GM23338 (cell line): ENCODE data around the gene DUX4. TPM values are rescaled to one million over a fixed set of nuclear protein-coding genes. Genes with fewer than 3 reads are reported as not detected.
"Not testable (repeated sequence)": the region's sequence is repeated elsewhere in the genome, so short reads cannot be mapped to it uniquely, and the experiment has no call there.

Source experiments
- ATAC-seq: fragments of 200-7000 bp; cut with Tn5 transposase; 3 replicates; pipeline ENCODE4 v1.9.1; 2020
- DNase-seq: peaks from one replicate; pipeline ENCODE4 v3.0.0-alpha.2; 2015; ENCODE audit warnings: low spot score
- H2AFZ ChIP-seq: fragments of 200-600 bp; sonication (generic); 2 replicates; pipeline ENCODE4 v1.8.0; 2016; ENCODE audit warnings: antibody characterized with exemption, mild to moderate bottlenecking, moderate library complexity
- H3F3A ChIP-seq: fragments of 200-600 bp; sonication (generic); replicated peaks from 2 replicates; pipeline ENCODE4 v1.8.0; 2017; ENCODE audit warnings: antibody characterized with exemption, mixed run types, low read depth
- H3K27ac ChIP-seq: fragments of 200-600 bp; sonication (generic); 2 replicates; pipeline ENCODE4 v1.6.1; 2016; ENCODE audit warnings: low read depth
- H3K27me3 ChIP-seq: fragments of 200-600 bp; sonication (generic); 2 replicates; pipeline ENCODE4 v1.8.0; 2016; ENCODE audit warnings: mild to moderate bottlenecking, mixed run types, moderate library complexity; ENCODE audit not compliant: insufficient read depth
- H3K36me3 ChIP-seq: fragments of 200-600 bp; sonication (generic); 2 replicates; pipeline ENCODE4 v1.8.0; 2016; ENCODE audit warnings: mild to moderate bottlenecking; ENCODE audit not compliant: insufficient read depth
- H3K4me1 ChIP-seq: fragments of 200-600 bp; sonication (generic); 2 replicates; pipeline ENCODE4 v1.8.0; 2016; ENCODE audit warnings: mild to moderate bottlenecking, moderate library complexity; ENCODE audit not compliant: insufficient read depth
- H3K4me2 ChIP-seq: fragments of 200-600 bp; sonication (generic); 2 replicates; pipeline ENCODE4 v1.7.1; 2017; ENCODE audit warnings: mixed run types
- H3K4me3 ChIP-seq: fragments of 200-600 bp; sonication (generic); 2 replicates; pipeline ENCODE4 v1.6.1; 2016; ENCODE audit warnings: mixed run types
- H3K79me2 ChIP-seq: fragments of 200-600 bp; sonication (generic); replicated peaks from 2 replicates; pipeline ENCODE4 v1.8.0; 2017; ENCODE audit warnings: mild to moderate bottlenecking; ENCODE audit not compliant: insufficient read depth
- H3K9me2 ChIP-seq: fragments of 200-600 bp; sonication (generic); 2 replicates; pipeline ENCODE4 v1.8.0; 2017; ENCODE audit not compliant: insufficient read depth
- H4K20me1 ChIP-seq: fragments of 200-600 bp; sonication (generic); replicated peaks from 2 replicates; pipeline ENCODE4 v1.8.0; 2017; ENCODE audit warnings: mild to moderate bottlenecking; ENCODE audit not compliant: insufficient read depth
- H3K27ac Mint-ChIP-seq: 2 replicates; pipeline ENCODE4 v1.8.0; 2020; ENCODE audit warnings: inconsistent platforms, mild to moderate bottlenecking, moderate library complexity, mixed read lengths
- H3K27me3 Mint-ChIP-seq: 3 replicates; pipeline ENCODE4 v1.8.0; 2022; ENCODE audit warnings: low read depth, mild to moderate bottlenecking, moderate library complexity, mixed read lengths, inconsistent platforms; ENCODE audit not compliant: insufficient read depth, poor library complexity
- H3K36me3 Mint-ChIP-seq: 3 replicates; pipeline ENCODE4 v1.8.0; 2021; ENCODE audit warnings: low read depth, mild to moderate bottlenecking, inconsistent platforms, moderate library complexity, mixed read lengths
- H3K4me1 Mint-ChIP-seq: 3 replicates; pipeline ENCODE4 v1.8.0; 2020; ENCODE audit warnings: mild to moderate bottlenecking, inconsistent platforms, mixed read lengths
- H3K4me3 Mint-ChIP-seq: 3 replicates; pipeline ENCODE4 v1.8.0; 2021; ENCODE audit warnings: moderate library complexity, mild to moderate bottlenecking, inconsistent platforms, mixed read lengths
- H3K9me3 Mint-ChIP-seq: 3 replicates; pipeline ENCODE4 v1.8.0; 2020; ENCODE audit warnings: moderate library complexity, mild to moderate bottlenecking, inconsistent platforms, mixed read lengths
- long read RNA-seq: library from polyadenylated mRNA; unstranded; transcript quantifications from one replicate; pipeline ENCODE4 v2.0.0, GENCODE V29; 2020; ENCODE audit not compliant: unreplicated experiment
- polyA plus RNA-seq: library from polyadenylated mRNA; unstranded; fragments of >200 nt; fragmentation: Nextera tagmentation; extraction: Ambion mirVana; gene quantifications from 2 replicates; pipeline ENCODE4 v1.2.1, GENCODE V29; 2016
- total RNA-seq: library from RNA; depleted of rRNA; stranded (reverse); fragments of >200 nt; shearing (Covaris generic); gene quantifications from 2 replicates; pipeline ENCODE4 v1.2.3, GENCODE V29; 2014; rRNA removed

DUX4 gene
- total RNA-seq: not detected in 2 replicates
- not detected in 2 replicates for polyA plus RNA-seq
- long read RNA-seq: 0 reads

- H3K36me3 ChIP-seq, H3F3A ChIP-seq, ATAC-seq, H3K27me3 Mint-ChIP-seq, DNase-seq, H3K27ac Mint-ChIP-seq, H3K4me1 ChIP-seq, H3K9me2 ChIP-seq, H3K4me3 ChIP-seq, H3K4me1 Mint-ChIP-seq, H3K27ac ChIP-seq, H3K9me3 Mint-ChIP-seq, H4K20me1 ChIP-seq, H3K4me2 ChIP-seq, H3K79me2 ChIP-seq, H3K36me3 Mint-ChIP-seq, H2AFZ ChIP-seq, H3K4me3 Mint-ChIP-seq, H3K27me3 ChIP-seq: not testable (repeated sequence)
Observed at GRCh38 chr4:190173428-190173827, at the start of gene DUX4. Gene DUX4 (plus strand): TSS chr4:190173774. CDS start chr4:190173774, 0 bp downstream.

DNA sequence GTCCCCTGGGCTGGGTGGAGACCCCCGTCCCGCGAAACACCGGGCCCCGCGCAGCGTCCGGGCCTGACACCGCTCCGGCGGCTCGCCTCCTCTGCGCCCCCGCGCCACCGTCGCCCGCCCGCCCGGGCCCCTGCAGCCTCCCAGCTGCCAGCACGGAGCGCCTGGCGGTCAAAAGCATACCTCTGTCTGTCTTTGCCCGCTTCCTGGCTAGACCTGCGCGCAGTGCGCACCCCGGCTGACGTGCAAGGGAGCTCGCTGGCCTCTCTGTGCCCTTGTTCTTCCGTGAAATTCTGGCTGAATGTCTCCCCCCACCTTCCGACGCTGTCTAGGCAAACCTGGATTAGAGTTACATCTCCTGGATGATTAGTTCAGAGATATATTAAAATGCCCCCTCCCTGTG, 1.9 kb downstream of the DUX4 start:
- H3K36me3 ChIP-seq, H3K4me1 Mint-ChIP-seq, H3K4me3 ChIP-seq, H3K27ac ChIP-seq, DNase-seq, H3K79me2 ChIP-seq, H3K36me3 Mint-ChIP-seq, H3K4me3 Mint-ChIP-seq, H2AFZ ChIP-seq, H3F3A ChIP-seq, ATAC-seq, H3K27me3 ChIP-seq, H3K27ac Mint-ChIP-seq, H3K9me2 ChIP-seq, H3K27me3 Mint-ChIP-seq, H3K4me2 ChIP-seq, H4K20me1 ChIP-seq, H3K4me1 ChIP-seq: not testable (repeated sequence)
- H3K9me3 Mint-ChIP-seq: peaks cover 15% of the 10 kb centered on the region

DNA sequence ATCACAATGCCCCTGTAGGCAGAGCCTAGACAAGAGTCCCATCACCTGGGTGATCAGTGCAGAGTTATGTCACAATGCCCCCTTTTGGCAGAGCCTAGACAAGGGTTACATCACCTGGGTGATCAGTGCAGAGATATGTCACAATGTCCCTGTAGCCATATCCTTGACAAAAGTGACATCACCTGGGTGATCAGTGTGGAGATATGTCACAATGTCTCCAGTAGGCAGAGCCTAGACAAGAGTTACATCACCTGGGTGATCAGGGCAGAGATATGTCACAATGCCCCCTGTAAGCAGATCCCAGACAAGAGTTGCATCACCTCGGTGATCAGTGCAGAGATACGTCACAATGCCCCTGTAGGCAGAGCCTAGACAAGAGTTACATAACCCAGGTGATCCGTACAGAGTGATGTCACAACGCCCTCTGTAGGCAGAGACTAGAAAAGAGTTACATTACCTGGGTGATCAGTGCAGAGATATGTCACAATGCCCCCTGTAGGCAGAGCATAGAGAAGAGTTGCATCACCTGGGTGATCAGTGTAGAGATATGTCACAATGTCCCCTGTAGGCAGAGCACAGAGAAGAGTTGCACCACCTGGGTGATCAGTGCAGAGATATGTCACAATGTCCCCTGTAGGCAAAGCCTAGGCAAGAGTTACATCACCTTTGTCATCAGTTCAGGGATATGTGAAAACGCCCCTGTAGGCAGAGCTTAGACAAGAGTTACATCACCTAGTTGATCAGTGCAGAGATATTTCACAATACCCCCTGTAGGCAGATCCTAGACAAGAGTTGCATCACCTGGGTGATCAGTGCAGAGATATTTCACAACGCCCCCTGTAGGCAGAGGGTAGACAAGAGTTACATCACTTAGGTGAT, 4.4 kb downstream of the DUX4 start:
- not testable (repeated sequence) for H3F3A ChIP-seq, H3K36me3 ChIP-seq, H3K27me3 Mint-ChIP-seq, ATAC-seq, H3K4me3 ChIP-seq, H3K27ac ChIP-seq, H3K79me2 ChIP-seq, H3K9me2 ChIP-seq, H3K4me3 Mint-ChIP-seq, H3K27me3 ChIP-seq, H3K4me2 ChIP-seq, H3K4me1 ChIP-seq, H3K36me3 Mint-ChIP-seq, H3K4me1 Mint-ChIP-seq, DNase-seq, H2AFZ ChIP-seq, H3K27ac Mint-ChIP-seq, H4K20me1 ChIP-seq
- H3K9me3 Mint-ChIP-seq: peaks cover 22% of the 10 kb centered on the region

- H3K4me3 ChIP-seq, ATAC-seq, H3F3A ChIP-seq, H3K27me3 Mint-ChIP-seq, H3K27ac Mint-ChIP-seq, H3K79me2 ChIP-seq, H3K27me3 ChIP-seq, H3K4me2 ChIP-seq, H3K4me1 ChIP-seq, H3K36me3 Mint-ChIP-seq, H3K4me3 Mint-ChIP-seq, DNase-seq, H3K36me3 ChIP-seq, H3K4me1 Mint-ChIP-seq, H4K20me1 ChIP-seq, H3K9me2 ChIP-seq, H2AFZ ChIP-seq, H3K27ac ChIP-seq: not testable (repeated sequence)
- H3K9me3 Mint-ChIP-seq: peaks cover 22% of the 10 kb centered on the region
Observed at GRCh38 chr4:190178606-190178990, 5.0 kb downstream of the DUX4 start.

- H3K36me3 Mint-ChIP-seq, H3K27me3 ChIP-seq, H3F3A ChIP-seq, H3K9me2 ChIP-seq, H3K36me3 ChIP-seq, H3K4me3 ChIP-seq, H3K27ac Mint-ChIP-seq, H3K4me3 Mint-ChIP-seq, H3K4me1 ChIP-seq, DNase-seq, H3K4me2 ChIP-seq, ATAC-seq, H3K27me3 Mint-ChIP-seq, H2AFZ ChIP-seq, H3K27ac ChIP-seq, H3K79me2 ChIP-seq, H3K4me1 Mint-ChIP-seq, H4K20me1 ChIP-seq: not testable (repeated sequence)
- H3K9me3 Mint-ChIP-seq: peaks cover 22% of the 10 kb centered on the region
Observed at GRCh38 chr4:190179030-190179739, 5.6 kb downstream of the DUX4 start.

GRCh38 chr4:190179740-190180094, 6.1 kb downstream of the DUX4 start:
- H3K9me3 Mint-ChIP-seq: peaks cover 22% of the 10 kb centered on the region
- not testable (repeated sequence) for H3K4me1 Mint-ChIP-seq, H3K27ac Mint-ChIP-seq, H3K4me1 ChIP-seq, H3K36me3 ChIP-seq, H4K20me1 ChIP-seq, H3K27me3 Mint-ChIP-seq, H3F3A ChIP-seq, ATAC-seq, H3K27ac ChIP-seq, H3K4me3 Mint-ChIP-seq, H3K4me3 ChIP-seq, H3K9me2 ChIP-seq, H3K36me3 Mint-ChIP-seq, H2AFZ ChIP-seq, H3K79me2 ChIP-seq, H3K4me2 ChIP-seq, DNase-seq, H3K27me3 ChIP-seq
